Panc1 (cell line): ENCODE measurements around the gene TNIK.

Source experiments
- CTCF ChIP-seq: fragments of 450-650 bp; IDR thresholded peaks from 2 replicates; pipeline ENCODE4 v1.5.1; 2017; ENCODE audit warnings: mild to moderate bottlenecking
- POLR2AphosphoS5 ChIP-seq: IDR thresholded peaks from 2 replicates; pipeline ENCODE4 v1.6.1; 2012; ENCODE audit warnings: mild to moderate bottlenecking, low read depth, low read length, moderate library complexity
- REST ChIP-seq, 2 experiments: IDR thresholded peaks; 2 replicates each; pipeline ENCODE4 v1.6.1; 2011 to 2012; ENCODE audit warnings: low read depth in 2 of 2, control low read depth in 1 of 2, low read length in 1 of 2, mild to moderate bottlenecking in 1 of 2, moderate library complexity in 1 of 2; ENCODE audit not compliant: insufficient read depth in 1 of 2
- TCF7L2 ChIP-seq: IDR thresholded peaks from 2 replicates; pipeline ENCODE4 v1.6.1; 2011; ENCODE audit warnings: mild to moderate bottlenecking, low read depth, low read length, inconsistent platforms

GRCh38 chr3:171427771-171428320, 32.4 kb downstream of the TNIK start:
- TF ChIP-seq CTCF, result no peak
- TF ChIP-seq POLR2AphosphoS5, result no peak
- no peak for TF ChIP-seq TCF7L2
- TF ChIP-seq REST (IDR thresholded peaks at IDR 0.05; ENCODE audit: insufficient read depth in 1 of 2, low read depth in 2 of 2, low read length in 1 of 2), result no peak
